Peyer's patch (tissue), 4 donors: ENCODE results near the gene LILRA2. TPM values are rescaled to one million over a fixed set of nuclear protein-coding genes. Genes with fewer than 3 reads are reported as not detected.
"Not testable (repeated sequence)": the region's sequence is repeated elsewhere in the genome, so short reads cannot be mapped to it uniquely, and the experiment has no call there.

Source experiments
- DNase-seq, 3 donors: peaks; one replicate each; pipeline ENCODE4 v3.0.0-alpha.2; 2017 to 2019
- H3K27ac ChIP-seq, 4 donors: fragments of 200-600 bp; sonication (generic); one replicate each; pipeline ENCODE4 v1.5.1; 2016 to 2019
- H3K27me3 ChIP-seq, 2 donors: fragments of 200-600 bp; sonication (generic); one replicate each; pipeline ENCODE4 v1.5.1; 2019
- H3K36me3 ChIP-seq, 3 donors: fragments of 200-600 bp; sonication (generic); one replicate each; pipeline ENCODE4 v1.5.1; 2016 to 2019
- H3K4me1 ChIP-seq, 4 donors: fragments of 200-600 bp; sonication (generic); one replicate each; pipeline ENCODE4 v1.5.1; 2016 to 2019
- H3K4me3 ChIP-seq, 4 donors: fragments of 200-600 bp; sonication (generic); 1 replicate in 3 of 4; 2 replicates in 1 of 4; pipeline ENCODE4 v1.5.1; 2016 to 2019; ENCODE audit warnings: mild to moderate bottlenecking in 1 of 4
- H3K9me3 ChIP-seq, 4 donors: fragments of 200-600 bp; sonication (generic); one replicate each; pipeline ENCODE4 v1.5.1; 2016 to 2019; ENCODE audit warnings: mild to moderate bottlenecking in 1 of 4
- CTCF ChIP-seq, 6 experiments: fragments of 450-650 bp in 4 of 6; fragments of 200-600 bp in 2 of 6; sonication (generic) in 1 of 6; IDR thresholded peaks; one replicate each; pipeline ENCODE4 v1.5.1; 2017 to 2019; ENCODE audit warnings: antibody characterized with exemption in 6 of 6, mild to moderate bottlenecking in 3 of 6, moderate library complexity in 1 of 6
- POLR2A ChIP-seq, 2 donors: fragments of 450-650 bp; IDR thresholded peaks; one replicate each; pipeline ENCODE4 v1.5.1; 2017; ENCODE audit warnings: antibody characterized with exemption in 2 of 2, mild to moderate bottlenecking in 2 of 2, moderate library complexity in 2 of 2
- total RNA-seq, 4 donors: library from RNA; depleted of rRNA; stranded (reverse); fragments of >200 nt; gene quantifications; one replicate each; pipeline ENCODE4 v1.1.0, GENCODE V29; 2016

Gene LILRA2
- total RNA-seq, 4 donors from 2014 or later = 0.80 to 1.7 TPM; not detected in 2

GRCh38 chr19:54620464-54620863 lies 46.9 kb downstream of the LILRA2 start:
- H3K4me1 ChIP-seq = peaks cover 0 to 5% (median 0%) of the 10 kb centered on the region in 4 donors
- no peak overlapping the region for H3K4me3 ChIP-seq
- peak overlapping the region in 1 of 4 donors; percentile 5 for H3K27ac ChIP-seq
- TF ChIP-seq POLR2A (IDR thresholded peaks at IDR 0.05) (no peak), CTCF (IDR thresholded peaks at IDR 0.05) (no peak)
- DNase-seq = no peak
- H3K27me3 ChIP-seq = no peaks in the 10 kb centered on the region
- H3K9me3 ChIP-seq = no peaks in the 10 kb centered on the region
- H3K36me3 ChIP-seq = no peaks in the 10 kb centered on the region

- peaks cover 0 to 5% (median 0%) of the 10 kb centered on the region in 4 donors for H3K4me1 ChIP-seq
- H3K27me3 ChIP-seq = no peaks in the 10 kb centered on the region
- no peak for DNase-seq
- H3K9me3 ChIP-seq = no peaks in the 10 kb centered on the region
- TF ChIP-seq CTCF (IDR thresholded peaks at IDR 0.05) = no peak
- no peak for TF ChIP-seq POLR2A (IDR thresholded peaks at IDR 0.05)
- no peak overlapping the region for H3K4me3 ChIP-seq
- no peaks in the 10 kb centered on the region for H3K36me3 ChIP-seq
- peak overlapping the region in 2 of 4 donors; percentile 8 to 54 for H3K27ac ChIP-seq
Observed at GRCh38 chr19:54622431-54622830, 48.8 kb downstream of the LILRA2 start.

- not testable (repeated sequence) for DNase-seq, H3K4me1 ChIP-seq, H3K36me3 ChIP-seq, H3K27me3 ChIP-seq, H3K4me3 ChIP-seq, H3K9me3 ChIP-seq
- peak overlapping the region in 2 of 4 donors; percentile 72 to 76 for H3K27ac ChIP-seq
Observed at GRCh38 chr19:54624234-54624633, 50.6 kb downstream of the LILRA2 start.

- H3K4me3 ChIP-seq = not testable (repeated sequence)
Observed at GRCh38 chr19:54624934-54625730, 51.5 kb downstream of the LILRA2 start.

GRCh38 chr19:54626757-54627156 lies 53.2 kb downstream of the LILRA2 start:
- no peak overlapping the region for H3K4me3 ChIP-seq

More at GRCh38 chr19:54624934-54625730, 51.5 kb downstream of the LILRA2 start:
- H3K27me3 ChIP-seq, H3K36me3 ChIP-seq, H3K4me1 ChIP-seq, H3K9me3 ChIP-seq: not testable (repeated sequence)
- peak overlapping the region in 2 of 4 donors; percentile 72 to 76 for H3K27ac ChIP-seq
- peak in 1 of 3 donors; percentile 66 for DNase-seq

GRCh38 chr19:54627912-54628311 lies 54.3 kb downstream of the LILRA2 start:
- H3K4me1 ChIP-seq, H3K27ac ChIP-seq, H3K27me3 ChIP-seq, H3K4me3 ChIP-seq, H3K36me3 ChIP-seq, H3K9me3 ChIP-seq, DNase-seq: not testable (repeated sequence)

More at GRCh38 chr19:54626757-54627156, 53.2 kb downstream of the LILRA2 start:
- Histone ChIP-seq H3K27ac (no peak overlapping the region), H3K9me3 (no peaks in the 10 kb centered on the region), H3K4me1 (peaks cover 0 to 2% (median 0%) of the 10 kb centered on the region in 4 donors), H3K27me3 (no peaks in the 10 kb centered on the region), H3K36me3 (no peaks in the 10 kb centered on the region)
- DNase-seq = no peak
- no peak for TF ChIP-seq CTCF (IDR thresholded peaks at IDR 0.05)

- H3K4me3 ChIP-seq, H3K9me3 ChIP-seq, H3K36me3 ChIP-seq, H3K27me3 ChIP-seq, H3K27ac ChIP-seq, DNase-seq, H3K4me1 ChIP-seq: not testable (repeated sequence)
Observed at GRCh38 chr19:54630262-54630661, 56.7 kb downstream of the LILRA2 start, which contains the start of gene LILRB1. LILRB1 (plus strand) TSS chr19:54630484; CDS start chr19:54631074, 590 bp downstream.

GRCh38 chr19:54630782-54631181 lies 57.2 kb downstream of the LILRA2 start:
- DNase-seq = no peak
- H3K27me3 ChIP-seq = no peaks in the 10 kb centered on the region
- H3K4me1 ChIP-seq = no peaks in the 10 kb centered on the region
- H3K9me3 ChIP-seq = no peaks in the 10 kb centered on the region
- H3K4me3 ChIP-seq = no peak overlapping the region
- no peak overlapping the region for H3K27ac ChIP-seq
- TF ChIP-seq POLR2A (IDR thresholded peaks at IDR 0.05) (no peak), CTCF (IDR thresholded peaks at IDR 0.05) (no peak)
- H3K36me3 ChIP-seq = no peaks in the 10 kb centered on the region

- H3K27ac ChIP-seq, H3K4me1 ChIP-seq, H3K36me3 ChIP-seq, H3K9me3 ChIP-seq, DNase-seq, H3K27me3 ChIP-seq, H3K4me3 ChIP-seq: not testable (repeated sequence)
Observed at GRCh38 chr19:54631489-54632337, 58.1 kb downstream of the LILRA2 start.

GRCh38 chr19:54632517-54632916 lies 58.9 kb downstream of the LILRA2 start:
- H3K36me3 ChIP-seq, H3K4me3 ChIP-seq, H3K9me3 ChIP-seq, DNase-seq, H3K27ac ChIP-seq, H3K27me3 ChIP-seq, H3K4me1 ChIP-seq: not testable (repeated sequence)
